ENCODE results near the gene OLAH.

OLAH gene

DNA sequence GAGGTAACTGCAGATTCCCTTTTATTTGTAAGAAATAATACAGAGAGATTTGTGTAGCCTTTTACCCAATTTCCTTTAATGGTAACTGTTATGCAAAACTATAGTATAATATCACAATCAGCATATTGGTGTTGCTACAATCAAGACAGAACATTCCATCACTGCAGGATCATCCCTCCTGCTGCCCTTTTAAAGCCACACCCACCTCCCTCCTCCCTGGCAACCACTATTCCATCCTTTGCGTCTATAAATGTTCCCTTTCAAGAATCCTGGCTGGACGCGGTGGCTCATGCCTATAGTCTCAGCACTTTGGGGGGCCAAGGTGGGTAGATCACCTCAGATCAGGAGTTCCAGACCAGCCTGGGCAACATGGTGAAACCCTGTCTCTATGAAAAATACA is 31.7 kb downstream of the OLAH start:
- no peak overlapping the region for H3K4me3 ChIP-seq (replicated peaks; ENCODE audit: low read depth, low read length)
- DNase-seq (ENCODE audit: extremely low read depth, insufficient read length), result no peak
- H3K27me3 ChIP-seq (replicated peaks; ENCODE audit: control insufficient read depth, insufficient read depth, low read length), result no peaks in the 10 kb centered on the region
- TF ChIP-seq, protein P1, sequence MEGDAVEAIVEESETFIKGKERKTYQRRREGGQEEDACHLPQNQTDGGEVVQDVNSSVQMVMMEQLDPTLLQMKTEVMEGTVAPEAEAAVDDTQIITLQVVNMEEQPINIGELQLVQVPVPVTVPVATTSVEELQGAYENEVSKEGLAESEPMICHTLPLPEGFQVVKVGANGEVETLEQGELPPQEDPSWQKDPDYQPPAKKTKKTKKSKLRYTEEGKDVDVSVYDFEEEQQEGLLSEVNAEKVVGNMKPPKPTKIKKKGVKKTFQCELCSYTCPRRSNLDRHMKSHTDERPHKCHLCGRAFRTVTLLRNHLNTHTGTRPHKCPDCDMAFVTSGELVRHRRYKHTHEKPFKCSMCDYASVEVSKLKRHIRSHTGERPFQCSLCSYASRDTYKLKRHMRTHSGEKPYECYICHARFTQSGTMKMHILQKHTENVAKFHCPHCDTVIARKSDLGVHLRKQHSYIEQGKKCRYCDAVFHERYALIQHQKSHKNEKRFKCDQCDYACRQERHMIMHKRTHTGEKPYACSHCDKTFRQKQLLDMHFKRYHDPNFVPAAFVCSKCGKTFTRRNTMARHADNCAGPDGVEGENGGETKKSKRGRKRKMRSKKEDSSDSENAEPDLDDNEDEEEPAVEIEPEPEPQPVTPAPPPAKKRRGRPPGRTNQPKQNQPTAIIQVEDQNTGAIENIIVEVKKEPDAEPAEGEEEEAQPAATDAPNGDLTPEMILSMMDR (IDR thresholded peaks at IDR 0.05; ENCODE audit: insufficient read depth, low read length, poor library complexity, severe bottlenecking), result no peak
- no peaks in the 10 kb centered on the region for H3K36me3 ChIP-seq (ENCODE audit: control insufficient read depth, insufficient read depth, low read length)

DNA sequence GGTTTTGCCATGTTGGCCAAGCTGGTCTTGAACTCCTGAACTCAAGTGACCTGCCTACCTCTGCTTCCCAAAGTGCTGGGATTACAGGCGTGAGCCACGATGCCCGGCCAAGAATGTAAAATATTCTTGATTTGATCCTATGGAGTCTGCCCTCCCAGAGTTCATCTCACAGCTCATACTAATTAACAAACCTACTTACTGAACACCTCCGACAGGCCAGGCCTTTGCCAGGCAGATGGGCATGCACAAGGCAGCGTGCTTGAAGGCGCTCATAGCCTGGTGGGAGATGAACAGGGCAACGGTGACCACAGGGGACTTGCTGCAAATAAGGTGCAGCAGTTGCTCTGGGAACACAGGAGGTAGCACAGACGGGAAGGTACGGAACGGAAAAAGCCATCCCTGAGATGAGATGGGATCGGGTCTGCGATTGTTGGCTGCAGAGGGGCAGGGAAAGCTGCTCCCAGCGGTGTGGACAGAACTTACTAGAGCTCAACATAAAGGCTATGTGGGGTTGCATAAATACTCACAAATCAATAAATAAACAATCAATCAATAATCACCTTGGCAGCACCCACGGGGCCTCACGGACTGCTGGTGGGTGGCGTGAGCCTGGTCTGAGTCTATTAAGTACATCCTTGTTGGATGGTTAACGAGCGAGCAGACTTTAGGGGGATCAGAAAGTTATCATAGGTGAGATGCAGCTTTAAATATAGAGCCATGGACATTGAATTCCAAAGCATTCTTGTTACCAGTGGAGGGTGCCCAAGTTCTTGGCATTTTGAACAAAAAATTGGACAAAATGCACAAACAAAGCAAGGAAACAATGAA is 40.1 kb downstream of the OLAH start:
- no peak for DNase-seq (ENCODE audit: extremely low read depth, insufficient read length)
- TF ChIP-seq, protein P1 (IDR thresholded peaks at IDR 0.05; ENCODE audit: insufficient read depth, low read length, poor library complexity, severe bottlenecking), result no peak

DNA sequence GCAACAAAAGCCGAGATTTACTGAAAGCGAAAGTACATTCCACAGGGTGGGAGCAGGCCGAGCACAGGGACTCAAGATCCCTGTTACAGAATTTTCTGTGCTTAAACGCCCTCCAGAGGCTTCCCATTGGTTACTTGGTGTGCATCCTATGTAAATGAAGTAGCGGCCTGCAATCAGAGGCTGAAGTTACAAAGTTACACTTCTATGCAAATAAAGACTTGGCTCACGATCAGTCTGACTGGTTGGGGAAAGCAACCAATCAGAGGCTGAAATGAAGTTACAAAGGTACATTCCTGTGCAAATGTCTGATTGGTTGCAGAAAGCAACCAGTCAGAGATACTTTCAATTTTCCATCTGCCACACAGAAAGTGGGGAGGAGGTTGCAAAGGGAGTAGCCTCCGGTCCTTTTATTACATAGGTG is 40.8 kb downstream of the OLAH start:
- no peak for DNase-seq (ENCODE audit: extremely low read depth, insufficient read length)
- Histone ChIP-seq H3K27me3 (replicated peaks; ENCODE audit: control insufficient read depth, insufficient read depth, low read length) (no peaks in the 10 kb centered on the region), H3K4me3 (replicated peaks; ENCODE audit: low read depth, low read length) (no peak overlapping the region), H3K36me3 (ENCODE audit: control insufficient read depth, insufficient read depth, low read length) (no peaks in the 10 kb centered on the region)
- TF ChIP-seq, protein P1 (IDR thresholded peaks at IDR 0.05; ENCODE audit: insufficient read depth, low read length, poor library complexity, severe bottlenecking), result no peak

More for the DNA sequence above, 40.1 kb downstream of the OLAH start:
- Histone ChIP-seq H3K36me3 (ENCODE audit: control insufficient read depth, insufficient read depth, low read length) (no peaks in the 10 kb centered on the region), H3K4me3 (replicated peaks; ENCODE audit: low read depth, low read length) (no peak overlapping the region), H3K27me3 (replicated peaks; ENCODE audit: control insufficient read depth, insufficient read depth, low read length) (no peaks in the 10 kb centered on the region)

DNA sequence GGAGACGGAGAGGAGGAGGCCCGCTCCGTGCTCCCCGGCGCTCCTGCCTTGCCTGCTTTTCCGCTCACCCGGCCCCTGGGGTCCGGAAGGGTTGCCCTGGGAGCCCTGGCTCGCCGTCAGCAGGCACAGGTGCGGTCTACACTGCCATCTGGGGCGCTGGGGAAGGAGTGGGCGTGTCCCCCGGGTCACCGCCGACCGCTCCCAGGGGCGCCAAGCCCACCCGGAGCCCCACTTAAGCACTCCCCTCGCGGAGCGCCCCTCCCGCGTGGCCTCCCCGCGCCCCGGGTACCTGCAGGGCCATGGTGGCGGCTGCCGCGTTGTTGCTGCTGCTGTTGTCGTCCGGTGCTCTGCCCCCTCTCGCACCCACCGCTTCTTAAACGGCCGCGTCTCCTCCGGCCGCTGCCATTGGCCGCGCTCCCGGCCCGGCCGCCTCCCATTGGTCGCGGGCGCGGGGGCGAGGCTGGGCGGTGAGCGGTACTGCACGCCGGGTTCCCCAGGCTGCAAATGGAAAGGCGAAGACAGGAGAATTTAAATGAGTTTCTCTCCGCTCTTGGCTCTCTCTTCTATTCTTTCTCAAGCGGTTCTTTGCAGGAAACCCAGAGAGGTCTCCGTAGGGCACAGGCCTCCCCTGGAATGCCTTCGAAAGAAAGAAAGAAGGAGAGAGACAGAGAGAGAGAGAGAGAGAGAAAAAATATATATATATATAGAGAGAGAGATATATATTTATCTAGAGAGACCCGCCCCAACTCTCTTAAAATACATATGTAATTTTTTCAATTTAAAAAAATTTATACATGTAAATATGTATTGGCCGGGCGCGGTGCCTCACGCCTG is 44.9 kb downstream of the OLAH start, which contains the start of gene ACBD7:
ACBD7 (minus strand) TSS at position 349 of the 834 bp plus-strand sequence; CDS start at position 301, 48 bp downstream.
- Histone ChIP-seq H3K27me3 (replicated peaks; ENCODE audit: control insufficient read depth, insufficient read depth, low read length) (no peaks in the 10 kb centered on the region; the same call in 1 of the 2 replicates), H3K36me3 (ENCODE audit: control insufficient read depth, insufficient read depth, low read length) (no peaks in the 10 kb centered on the region), H3K4me3 (replicated peaks; ENCODE audit: low read depth, low read length) (peak within 1 kb of the TSS; percentile 62)
- TF ChIP-seq, protein P1 (IDR thresholded peaks at IDR 0.05; ENCODE audit: insufficient read depth, low read length, poor library complexity, severe bottlenecking), result no peak
- peak; percentile 87 for DNase-seq (ENCODE audit: extremely low read depth, insufficient read length)

DNA sequence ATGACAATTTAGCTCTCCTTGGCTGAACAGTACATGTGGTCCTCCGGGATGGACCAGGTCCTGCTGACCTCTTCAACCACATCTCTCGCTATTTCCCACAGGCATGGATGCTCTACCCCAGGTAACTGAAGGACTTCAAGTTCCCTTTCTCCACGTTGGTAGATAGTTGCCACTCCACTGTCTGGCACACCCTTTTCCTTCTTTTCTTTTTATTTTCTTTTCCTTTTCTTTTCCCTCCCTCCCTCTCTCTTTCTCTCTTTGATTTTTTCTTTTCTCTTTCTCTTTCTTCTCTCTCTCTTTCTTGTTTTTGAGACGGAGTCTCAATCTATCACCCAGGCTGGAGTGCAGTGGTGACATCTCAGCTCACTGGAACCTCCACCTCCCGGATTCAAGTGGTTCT is 47.7 kb downstream of the OLAH start:
- Histone ChIP-seq H3K36me3 (ENCODE audit: control insufficient read depth, insufficient read depth, low read length) (no peaks in the 10 kb centered on the region), H3K27me3 (replicated peaks; ENCODE audit: control insufficient read depth, insufficient read depth, low read length) (no peaks in the 10 kb centered on the region; the same call in 1 of the 2 replicates), H3K4me3 (replicated peaks; ENCODE audit: low read depth, low read length) (no peak overlapping the region)
- TF ChIP-seq, protein P1 (IDR thresholded peaks at IDR 0.05; ENCODE audit: insufficient read depth, low read length, poor library complexity, severe bottlenecking), result no peak
- no peak for DNase-seq (ENCODE audit: extremely low read depth, insufficient read length)

Data from GM06990 (cell line).